Karpas-422 (cell line): Measurements from ENCODE around the gene MRTFB. TPM values are rescaled to one million over a fixed set of nuclear protein-coding genes. Genes with fewer than 3 reads are reported as not detected.
"Not testable (repeated sequence)": the region's sequence is repeated elsewhere in the genome, so short reads cannot be mapped to it uniquely, and the experiment has no call there.

Experiments
- DNase-seq: peaks from one replicate; pipeline ENCODE4 v3.0.0-alpha.2; 2015
- H2AFZ ChIP-seq: fragments of 200-600 bp; sonication (generic); 2 replicates; pipeline ENCODE4 v1.6.1; 2014; ENCODE audit warnings: antibody characterized with exemption, low read length, mixed read lengths
- H3K27ac ChIP-seq: fragments of 200-600 bp; sonication (generic); 2 replicates; pipeline ENCODE4 v1.5.1; 2014; ENCODE audit warnings: mild to moderate bottlenecking, low read length, moderate library complexity
- H3K27me3 ChIP-seq: fragments of 200-600 bp; sonication (generic); 2 replicates; pipeline ENCODE4 v1.6.1; 2014; ENCODE audit warnings: low read length, mixed read lengths
- H3K36me3 ChIP-seq: fragments of 200-600 bp; sonication (generic); 2 replicates; pipeline ENCODE4 v1.6.1; 2014; ENCODE audit warnings: low read length, mixed read lengths; ENCODE audit not compliant: insufficient read depth
- H3K4me1 ChIP-seq: fragments of 200-600 bp; sonication (generic); 2 replicates; pipeline ENCODE4 v1.6.1; 2014; ENCODE audit warnings: mild to moderate bottlenecking, low read length, mixed read lengths
- H3K4me2 ChIP-seq: fragments of 200-600 bp; sonication (generic); 2 replicates; pipeline ENCODE4 v1.6.1; 2014; ENCODE audit warnings: low read length, low read depth, mild to moderate bottlenecking; ENCODE audit not compliant: poor library complexity, severe bottlenecking
- H3K4me3 ChIP-seq: fragments of 200-600 bp; sonication (generic); 2 replicates; pipeline ENCODE4 v1.5.1; 2014; ENCODE audit warnings: mild to moderate bottlenecking, antibody characterized with exemption, low read length, mixed read lengths
- H3K79me2 ChIP-seq: fragments of 200-600 bp; sonication (generic); 2 replicates; pipeline ENCODE4 v1.6.1; 2014; ENCODE audit warnings: mild to moderate bottlenecking, low read length, mixed read lengths
- H3K9ac ChIP-seq: fragments of 200-600 bp; sonication (generic); 2 replicates; pipeline ENCODE4 v1.6.0; 2014; ENCODE audit warnings: low read length
- H3K9me2 ChIP-seq: fragments of 200-600 bp; sonication (generic), shearing (Covaris generic); replicated peaks from 2 replicates; pipeline ENCODE4 v1.6.0; 2014; ENCODE audit warnings: mild to moderate bottlenecking, low read length, moderate library complexity; ENCODE audit not compliant: insufficient read depth
- H3K9me3 ChIP-seq: fragments of 300-700, 200-600 bp; sonication (generic); 2 replicates; pipeline ENCODE4 v1.6.1; 2014; ENCODE audit warnings: low read length, mixed read lengths
- H4K20me1 ChIP-seq: fragments of 200-600 bp; sonication (generic); 2 replicates; pipeline ENCODE4 v1.6.1; 2014; ENCODE audit warnings: mild to moderate bottlenecking, antibody characterized with exemption, low read length, low read depth; ENCODE audit not compliant: insufficient read depth
- total RNA-seq: library from RNA; depleted of rRNA; stranded (reverse); fragments of >200 nt; shearing (Covaris generic); gene quantifications from 2 replicates; pipeline ENCODE4 v1.2.3, GENCODE V29; 2014; ENCODE audit warnings: low replicate concordance

MRTFB gene
- total RNA-seq, 1 experiment from 2014 or later = 5.3 TPM

GRCh38 chr16:14180481-14180944 is 109.4 kb downstream of the MRTFB start:
- Histone ChIP-seq H3K4me2 (no peak overlapping the region), H3K27me3 (no peaks in the 10 kb centered on the region), H3K4me1 (no peaks in the 10 kb centered on the region), H3K9ac (no peak overlapping the region), H3K36me3 (no peaks in the 10 kb centered on the region), H3K9me2 (no peaks in the 10 kb centered on the region), H3K4me3 (no peak overlapping the region), H2AFZ (no peak overlapping the region), H3K27ac (no peak overlapping the region), H4K20me1 (no peaks in the 10 kb centered on the region), H3K79me2 (no peaks in the 10 kb centered on the region), H3K9me3 (no peaks in the 10 kb centered on the region)
- no peak for DNase-seq

GRCh38 chr16:14181371-14182050 is 110.4 kb downstream of the MRTFB start:
- H3K4me2 ChIP-seq = no peak overlapping the region
- DNase-seq = no peak
- no peaks in the 10 kb centered on the region for H4K20me1 ChIP-seq
- H3K4me1 ChIP-seq = no peaks in the 10 kb centered on the region
- H3K79me2 ChIP-seq = no peaks in the 10 kb centered on the region
- H3K27me3 ChIP-seq = no peaks in the 10 kb centered on the region
- no peak overlapping the region for H3K4me3 ChIP-seq
- no peaks in the 10 kb centered on the region for H3K9me3 ChIP-seq
- no peaks in the 10 kb centered on the region for H3K9me2 ChIP-seq
- H3K9ac ChIP-seq = no peak overlapping the region
- H3K27ac ChIP-seq = no peak overlapping the region
- H3K36me3 ChIP-seq = no peaks in the 10 kb centered on the region
- no peak overlapping the region for H2AFZ ChIP-seq

- H3K9ac ChIP-seq = no peak overlapping the region
- no peaks in the 10 kb centered on the region for H3K4me1 ChIP-seq
- no peaks in the 10 kb centered on the region for H3K9me2 ChIP-seq
- H3K79me2 ChIP-seq = no peaks in the 10 kb centered on the region
- H2AFZ ChIP-seq = no peak overlapping the region
- H3K4me2 ChIP-seq = no peak overlapping the region
- H3K9me3 ChIP-seq = no peaks in the 10 kb centered on the region
- H4K20me1 ChIP-seq = no peaks in the 10 kb centered on the region
- no peaks in the 10 kb centered on the region for H3K27me3 ChIP-seq
- no peak overlapping the region for H3K4me3 ChIP-seq
- no peak overlapping the region for H3K27ac ChIP-seq
- H3K36me3 ChIP-seq = no peaks in the 10 kb centered on the region
- no peak for DNase-seq
These were observed 111.9 kb downstream of the MRTFB start for GRCh38 chr16:14182999-14183398.

GRCh38 chr16:14183962-14184361 is 112.8 kb downstream of the MRTFB start:
- H4K20me1 ChIP-seq, H3K4me3 ChIP-seq, H3K27ac ChIP-seq, H3K36me3 ChIP-seq, H3K27me3 ChIP-seq, H3K79me2 ChIP-seq, H3K9me2 ChIP-seq, H3K9me3 ChIP-seq, H3K4me1 ChIP-seq, H3K4me2 ChIP-seq, H3K9ac ChIP-seq, DNase-seq, H2AFZ ChIP-seq: not testable (repeated sequence)

- Histone ChIP-seq H3K79me2 (no peaks in the 10 kb centered on the region), H3K4me3 (no peak overlapping the region), H3K9ac (no peak overlapping the region), H3K9me2 (no peaks in the 10 kb centered on the region), H2AFZ (no peak overlapping the region), H3K36me3 (no peaks in the 10 kb centered on the region), H3K27ac (no peak overlapping the region), H4K20me1 (no peaks in the 10 kb centered on the region), H3K4me2 (no peak overlapping the region), H3K9me3 (no peaks in the 10 kb centered on the region), H3K4me1 (no peaks in the 10 kb centered on the region), H3K27me3 (no peaks in the 10 kb centered on the region)
- DNase-seq = no peak
These were observed 115.1 kb downstream of the MRTFB start for GRCh38 chr16:14186007-14186794.

GRCh38 chr16:14186795-14187221 is 115.7 kb downstream of the MRTFB start:
- no peaks in the 10 kb centered on the region for H3K4me1 ChIP-seq
- no peaks in the 10 kb centered on the region for H4K20me1 ChIP-seq
- no peak for DNase-seq
- no peak overlapping the region for H3K4me2 ChIP-seq
- H3K79me2 ChIP-seq = no peaks in the 10 kb centered on the region
- H3K4me3 ChIP-seq = no peak overlapping the region
- no peak overlapping the region for H3K9ac ChIP-seq
- no peak overlapping the region for H3K27ac ChIP-seq
- no peaks in the 10 kb centered on the region for H3K9me2 ChIP-seq
- no peak overlapping the region for H2AFZ ChIP-seq
- no peaks in the 10 kb centered on the region for H3K27me3 ChIP-seq
- H3K9me3 ChIP-seq = no peaks in the 10 kb centered on the region
- H3K36me3 ChIP-seq = no peaks in the 10 kb centered on the region

- Histone ChIP-seq H3K9me2 (no peaks in the 10 kb centered on the region), H3K9me3 (no peaks in the 10 kb centered on the region), H3K4me3 (no peak overlapping the region), H3K79me2 (no peaks in the 10 kb centered on the region), H3K36me3 (no peaks in the 10 kb centered on the region), H4K20me1 (no peaks in the 10 kb centered on the region), H3K4me2 (no peak overlapping the region), H3K27ac (no peak overlapping the region), H3K4me1 (no peaks in the 10 kb centered on the region), H3K27me3 (no peaks in the 10 kb centered on the region), H3K9ac (no peak overlapping the region), H2AFZ (no peak overlapping the region)
- DNase-seq = no peak
These were observed 116.6 kb downstream of the MRTFB start for GRCh38 chr16:14187517-14188338.

- Histone ChIP-seq H4K20me1 (no peaks in the 10 kb centered on the region), H3K79me2 (no peaks in the 10 kb centered on the region), H3K9me3 (no peaks in the 10 kb centered on the region), H3K36me3 (no peaks in the 10 kb centered on the region), H3K4me3 (no peak overlapping the region), H3K27me3 (no peaks in the 10 kb centered on the region), H3K9me2 (no peaks in the 10 kb centered on the region), H3K27ac (no peak overlapping the region), H2AFZ (no peak overlapping the region), H3K4me1 (no peaks in the 10 kb centered on the region), H3K9ac (no peak overlapping the region), H3K4me2 (no peak overlapping the region)
- DNase-seq = no peak
These were observed 122.3 kb downstream of the MRTFB start for GRCh38 chr16:14193316-14193871.
